ENCODE measurements around the gene CPA4. TPM values are rescaled to one million over a fixed set of nuclear protein-coding genes. Genes with fewer than 3 reads are reported as not detected.
A peak's percentile ranks its signal among the peaks of the same experiment; 100 is the strongest.

CPA4 gene
- total RNA-seq, 1 donor from 2014 or later, result not detected

DNA sequence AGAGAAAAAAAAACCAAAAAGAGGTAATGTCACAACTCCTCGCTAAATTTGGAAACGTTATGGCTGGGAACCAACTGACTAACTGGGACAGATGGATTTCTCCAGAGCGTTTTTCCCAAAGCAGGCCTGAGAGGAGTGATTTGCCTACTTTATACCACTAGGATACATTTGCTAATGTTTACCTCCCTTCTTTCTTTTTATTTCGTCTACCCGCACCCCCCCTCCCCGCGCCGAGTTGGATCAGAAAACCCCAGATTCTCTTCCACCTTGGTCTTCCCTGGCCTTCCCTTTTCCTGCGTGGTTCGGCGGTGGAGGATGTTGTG is 19.1 kb upstream of the CPA4 start:
- intact Hi-C loops (cut with DNase I), result no loop called here
- ATAC-seq, result peak; percentile 52
- DNase-seq (ENCODE audit: missing footprints), result no peak

DNA sequence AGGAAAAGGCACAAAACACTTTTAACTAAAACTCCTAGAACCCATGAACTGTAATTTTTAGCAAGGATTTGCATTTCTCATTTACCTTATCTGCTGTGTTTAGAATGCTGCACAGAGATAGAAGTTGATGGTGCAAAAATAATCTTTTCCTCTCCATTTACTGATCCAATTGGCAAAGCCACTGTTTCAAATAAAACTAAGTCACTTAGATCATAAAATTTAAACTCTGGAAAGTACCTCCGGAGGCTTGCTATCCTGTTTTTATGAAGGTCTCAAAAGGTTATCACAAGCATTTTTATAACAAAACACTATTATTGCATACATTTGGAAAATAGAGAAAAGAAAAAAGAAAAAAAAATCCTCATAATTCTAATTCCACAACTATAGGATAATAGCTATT is 18.7 kb upstream of the CPA4 start:
- DNase-seq (ENCODE audit: missing footprints) (no peak), ATAC-seq (no peak)
- intact Hi-C loops (cut with DNase I), result no loop called here

DNA sequence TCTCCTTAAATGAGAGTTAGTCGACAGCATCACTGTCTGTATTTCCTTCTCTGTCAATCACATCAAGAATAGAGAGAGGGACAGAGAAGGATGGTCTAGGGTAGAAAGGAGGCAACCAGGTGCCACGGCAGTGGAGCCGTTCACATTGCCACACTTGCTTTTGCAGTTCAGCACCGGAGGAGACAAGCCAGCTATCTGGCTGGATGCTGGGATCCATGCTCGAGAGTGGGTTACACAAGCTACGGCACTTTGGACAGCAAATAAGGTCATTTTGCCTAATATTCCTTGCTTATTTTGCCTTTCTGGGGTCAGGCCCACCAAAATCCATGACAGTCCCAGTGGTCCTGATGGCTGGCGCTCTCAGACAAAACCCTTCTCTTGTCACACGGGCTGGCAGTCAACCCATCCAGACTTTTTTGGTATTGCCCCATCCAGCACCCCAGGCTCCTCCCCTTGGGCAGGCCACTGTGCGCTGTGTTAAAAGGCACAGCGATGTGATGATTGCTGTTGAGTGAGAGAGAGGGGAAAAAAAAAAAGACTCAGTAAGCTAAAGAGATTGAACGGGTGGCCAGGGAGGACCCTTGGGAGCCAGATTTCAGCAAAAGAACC is 17.9 kb upstream of the CPA4 start:
- intact Hi-C loops (cut with DNase I), result loop anchor here (5.0 kb wide), 2 partner anchors 77 to 212 kb away; no protein-coding TSS in a partner anchor
- DNase-seq (ENCODE audit: missing footprints) (no peak), ATAC-seq (no peak)

- DNase-seq (ENCODE audit: missing footprints) (no peak), ATAC-seq (no peak)
- intact Hi-C loops (cut with DNase I), result loop anchor here (5.0 kb wide), 2 partner anchors 76 to 211 kb away; no protein-coding TSS in a partner anchor
Measured at GRCh38 chr7:130275826-130276297, 17.1 kb upstream of the CPA4 start.

DNA sequence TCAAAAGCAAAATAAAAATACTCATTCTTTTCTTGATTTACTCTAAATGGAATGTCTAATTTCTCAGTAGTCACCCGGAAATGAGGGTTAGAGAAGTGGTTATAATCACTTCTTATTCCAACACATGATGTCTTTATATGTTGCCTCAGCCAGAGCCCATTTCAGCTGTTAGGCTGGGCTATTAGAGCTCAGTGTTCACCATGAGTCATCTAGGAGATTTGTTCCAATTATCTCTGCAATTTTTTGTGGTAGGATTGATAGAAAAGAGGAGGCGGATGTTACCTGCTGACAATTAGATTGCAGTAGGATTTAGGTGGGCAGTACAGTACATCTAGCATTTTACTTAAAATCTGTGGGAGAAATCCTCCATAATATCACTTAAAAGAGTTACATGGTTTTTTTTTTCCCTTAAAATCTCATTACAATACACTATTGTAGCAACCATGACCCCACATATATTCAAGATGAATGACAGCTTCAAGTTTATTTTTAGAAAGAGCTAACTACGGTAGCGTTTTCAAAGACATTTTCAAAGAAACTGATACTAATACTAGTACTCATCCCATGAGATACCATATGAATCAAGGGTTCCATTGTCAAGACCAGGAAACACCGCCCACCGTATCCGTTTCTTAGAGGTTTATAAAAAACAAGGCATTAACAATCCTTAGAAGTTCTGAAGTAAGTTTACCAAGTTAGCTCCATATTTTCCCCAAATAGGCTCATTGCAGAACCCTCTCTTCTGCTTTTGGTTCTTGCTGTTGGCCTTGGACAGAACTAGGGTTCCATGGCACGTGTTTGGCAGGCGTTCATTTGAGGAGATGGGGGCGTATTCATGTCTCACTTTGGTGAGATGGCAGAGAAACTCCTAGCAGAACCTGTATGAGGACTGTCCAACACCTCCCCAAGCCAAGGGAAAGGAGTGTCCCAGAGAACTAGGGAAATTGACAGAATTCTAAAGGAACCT is 15.9 kb upstream of the CPA4 start:
- ATAC-seq, result no peak
- intact Hi-C loops (cut with DNase I), result loop anchor here (5.0 kb wide), 2 partner anchors 75 to 210 kb away; no protein-coding TSS in a partner anchor
- no peak for DNase-seq (ENCODE audit: missing footprints)

- DNase-seq (ENCODE audit: missing footprints), result no peak
- peak; percentile 64 for ATAC-seq
- intact Hi-C loops (cut with DNase I), result loop anchor here (5.0 kb wide), 2 partner anchors 74 to 209 kb away; no protein-coding TSS in a partner anchor
Measured at GRCh38 chr7:130277763-130278643, 15.0 kb upstream of the CPA4 start.

- intact Hi-C loops (cut with DNase I), result loop anchor here (5.0 kb wide), 2 partner anchors 73 to 208 kb away; no protein-coding TSS in a partner anchor
- no peak for ATAC-seq
- DNase-seq (ENCODE audit: missing footprints), result no peak
Measured at GRCh38 chr7:130278860-130279259, 14.1 kb upstream of the CPA4 start.

GRCh38 chr7:130279286-130279685 is 13.7 kb upstream of the CPA4 start:
- no peak for DNase-seq (ENCODE audit: missing footprints)
- no peak for ATAC-seq
- intact Hi-C loops (cut with DNase I), result loop anchor here (5.0 kb wide), 2 partner anchors 73 to 208 kb away; no protein-coding TSS in a partner anchor

DNA sequence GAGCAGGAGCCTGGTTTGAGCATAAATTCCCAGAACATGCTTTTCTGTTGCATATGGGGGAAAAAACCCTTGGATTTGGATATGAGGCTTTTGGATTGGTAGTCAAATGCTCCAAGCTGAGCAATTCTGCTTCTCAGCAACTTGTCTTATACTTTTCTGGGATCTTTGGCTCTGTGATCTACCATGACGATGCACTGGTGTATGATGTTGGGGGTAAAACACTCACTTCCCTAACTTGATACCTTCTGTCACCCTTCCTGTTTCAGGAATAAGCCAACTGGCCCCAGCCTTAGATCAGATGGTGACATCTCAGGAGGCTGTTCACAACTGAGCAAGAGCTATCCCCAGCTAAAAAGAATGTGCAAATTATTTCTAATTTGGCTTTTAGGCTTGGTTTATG is 13.1 kb upstream of the CPA4 start:
- intact Hi-C loops (cut with DNase I), result loop anchor here (5.0 kb wide), 2 partner anchors 72 to 207 kb away; no protein-coding TSS in a partner anchor
- no peak for ATAC-seq
- no peak for DNase-seq (ENCODE audit: missing footprints)

- ATAC-seq, result peak; percentile 28
Measured at GRCh38 chr7:130281260-130281659, 11.7 kb upstream of the CPA4 start.

DNA sequence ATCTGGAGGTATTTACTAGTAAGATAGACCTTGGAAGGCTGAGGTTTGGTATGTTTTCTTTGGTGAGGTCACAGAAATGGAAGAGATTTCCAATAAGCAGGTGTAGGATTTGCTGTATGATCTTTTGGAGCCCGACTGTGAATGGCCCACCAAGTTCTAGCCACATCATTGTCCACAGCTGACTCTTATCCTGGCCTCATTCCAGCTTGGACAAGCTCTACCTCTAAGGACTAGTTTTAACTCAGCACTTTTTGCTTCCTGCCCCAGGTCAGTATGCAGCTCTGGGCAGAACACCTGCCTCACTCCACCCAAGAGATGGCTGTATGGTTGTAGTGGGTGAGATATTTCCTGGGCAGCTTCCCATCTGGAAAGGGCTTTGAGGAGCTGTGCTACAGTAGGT is 6.1 kb upstream of the CPA4 start:
- no peak for ATAC-seq
- no peak for DNase-seq (ENCODE audit: missing footprints)
- intact Hi-C loops (cut with DNase I), result no loop called here

More at GRCh38 chr7:130281260-130281659, 11.7 kb upstream of the CPA4 start:
- intact Hi-C loops (cut with DNase I), result no loop called here
- no peak for DNase-seq (ENCODE audit: missing footprints)

DNA sequence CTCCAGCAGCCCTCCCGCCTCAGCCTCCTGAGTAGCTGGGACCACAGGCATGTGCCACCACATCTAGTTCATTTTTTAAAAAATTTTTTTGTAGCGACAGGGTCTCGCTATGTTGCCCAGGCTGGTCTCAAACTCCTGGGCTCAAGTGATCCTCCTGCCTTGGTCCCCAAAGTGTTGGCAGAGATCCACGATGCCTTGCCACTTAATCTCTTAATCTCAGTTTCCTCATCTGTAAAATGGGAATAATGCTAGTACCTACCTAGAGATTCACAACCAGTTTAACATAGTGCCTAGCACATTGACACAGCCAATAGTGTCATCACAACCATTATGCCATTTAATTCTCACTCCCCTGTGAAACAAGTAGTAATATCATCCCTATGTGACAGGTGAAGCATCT is 4.8 kb upstream of the CPA4 start:
- ATAC-seq, result no peak
- no peak for DNase-seq (ENCODE audit: missing footprints)
- intact Hi-C loops (cut with DNase I), result no loop called here

- DNase-seq (ENCODE audit: missing footprints) (no peak), ATAC-seq (no peak)
- intact Hi-C loops (cut with DNase I), result no loop called here
Measured at GRCh38 chr7:130288829-130289228, 4.1 kb upstream of the CPA4 start.

DNA sequence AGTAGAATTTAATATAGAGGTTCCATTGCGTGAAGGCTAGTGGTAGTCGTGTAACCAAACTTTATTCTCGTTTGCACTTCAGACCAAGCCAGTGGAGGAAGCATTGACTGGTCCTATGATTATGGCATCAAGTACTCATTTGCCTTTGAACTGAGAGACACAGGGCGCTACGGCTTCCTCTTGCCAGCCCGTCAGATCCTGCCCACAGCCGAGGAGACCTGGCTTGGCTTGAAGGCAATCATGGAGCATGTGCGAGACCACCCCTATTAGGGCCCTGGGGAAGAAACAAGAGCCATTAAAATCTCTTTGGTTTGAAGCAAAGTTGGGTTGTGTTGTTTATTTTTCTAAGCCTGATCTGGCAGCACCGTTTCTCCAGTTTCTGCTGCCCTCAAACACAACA is 3.5 kb upstream of the CPA4 start:
- intact Hi-C loops (cut with DNase I), result no loop called here
- DNase-seq (ENCODE audit: missing footprints) (no peak), ATAC-seq (no peak)

GRCh38 chr7:130290745-130291144 is 2.2 kb upstream of the CPA4 start:
- intact Hi-C loops (cut with DNase I), result no loop called here
- DNase-seq (ENCODE audit: missing footprints) (no peak), ATAC-seq (no peak)

GRCh38 chr7:130293521-130293920 is 560 bp downstream of the CPA4 start:
- ATAC-seq (no peak), DNase-seq (ENCODE audit: missing footprints) (no peak)
- intact Hi-C loops (cut with DNase I), result no loop called here

DNA sequence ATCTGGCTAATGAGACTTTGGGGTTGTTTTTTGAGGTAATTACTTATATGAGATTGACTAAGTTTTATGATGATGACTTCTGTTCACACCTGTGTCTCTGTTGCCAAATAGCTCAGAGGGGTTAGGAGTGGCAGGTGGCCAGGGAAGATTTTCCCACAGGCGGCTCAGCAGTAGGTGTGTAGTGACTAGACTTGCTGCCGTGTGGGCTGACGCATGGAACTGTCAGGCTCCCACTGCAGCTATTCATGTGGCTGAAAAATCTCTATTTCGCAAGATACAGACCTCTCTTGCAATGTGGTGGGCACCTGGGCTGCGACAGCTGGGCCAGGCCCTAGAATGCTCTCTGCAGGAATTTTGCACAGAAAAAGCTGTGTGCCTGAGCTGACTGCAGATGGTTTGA is 1.4 kb downstream of the CPA4 start:
- intact Hi-C loops (cut with DNase I), result no loop called here
- no peak for ATAC-seq
- no peak for DNase-seq (ENCODE audit: missing footprints)

DNA sequence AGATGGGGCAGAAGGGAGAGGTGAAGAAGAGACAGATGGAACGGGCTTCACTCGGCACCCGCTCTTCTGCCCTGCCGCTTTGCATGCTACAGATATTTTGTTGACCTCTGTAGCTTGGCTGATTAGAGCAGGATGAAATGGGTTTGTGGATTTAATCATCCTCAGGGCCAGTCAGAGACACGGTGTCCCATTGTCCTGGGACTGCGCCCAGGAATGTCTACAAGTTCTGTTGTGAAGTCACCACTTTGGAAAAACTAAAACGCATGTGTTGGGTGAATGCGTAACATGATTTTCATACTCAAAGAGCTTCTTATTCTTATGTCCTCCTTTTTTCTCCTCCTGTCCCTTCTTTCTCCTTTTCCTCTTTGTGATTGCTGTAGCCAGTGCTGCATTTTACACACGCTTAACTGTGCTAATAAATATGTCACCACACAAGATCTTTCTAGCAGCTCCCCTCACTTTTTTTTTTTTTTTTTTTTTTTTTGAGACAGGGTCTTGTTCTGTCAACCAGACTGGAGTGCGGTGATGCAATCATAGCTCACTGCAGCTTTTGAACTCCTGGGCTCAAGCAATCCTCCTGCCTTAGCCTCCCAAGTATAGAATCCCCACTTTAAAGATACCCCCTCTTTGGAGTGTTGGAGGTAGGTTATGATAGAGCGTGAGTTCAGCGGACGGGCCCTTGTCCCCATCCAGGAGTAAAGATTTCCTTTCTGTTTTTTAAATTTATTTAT is 3.4 kb downstream of the CPA4 start:
- intact Hi-C loops (cut with DNase I), result no loop called here
- DNase-seq (ENCODE audit: missing footprints) (no peak), ATAC-seq (no peak)
